IMR-90 (cell line): ENCODE measurements around the gene FRK. TPM values are rescaled to one million over a fixed set of nuclear protein-coding genes. Genes with fewer than 3 reads are reported as not detected.

Source experiments
- ATAC-seq: fragments of 200-7000 bp; cut with Tn5 transposase; 2 replicates; pipeline ENCODE4 v1.9.1; 2020; ENCODE audit warnings: low read depth, mild to moderate bottlenecking, moderate library complexity
- BruUV-seq: library from RNA; stranded (reverse); fragments of 400-500 nt; replicated peaks from 2 replicates; lab custom pipeline; 2021; lab: Mats Ljungman, UMichigan
- CTCF ChIA-PET: fragments of 300-600 bp; formaldehyde crosslinking; extraction: SDS; loops from one replicate; lab custom pipeline; 2021; ENCODE audit warnings: antibody characterized with exemption; lab: Yijun Ruan, JAX
- POLR2A ChIA-PET: fragments of 300-600 bp; sonication (Branson Sonifier 250); formaldehyde crosslinking; loops from one replicate; lab custom pipeline; 2022; ENCODE audit warnings: antibody characterized with exemption; ENCODE audit not compliant: unreplicated experiment; lab: Charles Lee
- DNase-seq: peaks from one replicate; pipeline ENCODE4 v3.0.0; 2013
- H2AFZ ChIP-seq: replicated peaks from 2 replicates; pipeline ENCODE3; 2013; ENCODE audit warnings: low read length, mild to moderate bottlenecking; ENCODE audit not compliant: poor library complexity
- H2AK5ac ChIP-seq: 2 replicates; pipeline ENCODE4 v1.6.1; 2013; ENCODE audit warnings: low read depth, low read length, inconsistent platforms
- H2AK9ac ChIP-seq: replicated peaks from 2 replicates; pipeline ENCODE3; 2013; ENCODE audit warnings: mild to moderate bottlenecking, low read depth, low read length, moderate library complexity; ENCODE audit not compliant: poor library complexity
- H2BK120ac ChIP-seq: 2 replicates; pipeline ENCODE4 v1.6.1; 2013; ENCODE audit warnings: low read depth, low read length, inconsistent platforms
- H2BK15ac ChIP-seq: 3 replicates; pipeline ENCODE4 v1.6.1; 2013; ENCODE audit warnings: low read depth, low read length, inconsistent platforms
- H2BK20ac ChIP-seq: 2 replicates; pipeline ENCODE4 v1.6.1; 2013; ENCODE audit warnings: low read depth, mild to moderate bottlenecking, inconsistent platforms, low read length, moderate library complexity
- H2BK5ac ChIP-seq: 2 replicates; pipeline ENCODE4 v1.6.1; 2013; ENCODE audit warnings: mild to moderate bottlenecking, low read depth, low read length, inconsistent platforms; ENCODE audit not compliant: poor library complexity, severe bottlenecking
- H3K14ac ChIP-seq: replicated peaks from 2 replicates; pipeline ENCODE4 v1.6.1; 2013; ENCODE audit warnings: low read depth, low read length, inconsistent platforms
- H3K18ac ChIP-seq: 2 replicates; pipeline ENCODE4 v1.6.1; 2013; ENCODE audit warnings: low read depth, low read length, control low read depth
- H3K23ac ChIP-seq: 2 replicates; pipeline ENCODE4 v1.6.1; 2013; ENCODE audit warnings: low read depth, low read length, inconsistent platforms
- H3K27ac ChIP-seq: 2 replicates; pipeline ENCODE4 v1.5.1; 2013; ENCODE audit warnings: mild to moderate bottlenecking, control low read depth, low read length; ENCODE audit not compliant: insufficient read depth
- H3K27me3 ChIP-seq: 2 replicates; pipeline ENCODE4 v1.6.1; 2013; ENCODE audit warnings: low read length; ENCODE audit not compliant: control insufficient read depth, insufficient read depth
- H3K36me3 ChIP-seq: 2 replicates; pipeline ENCODE4 v1.6.1; 2013; ENCODE audit warnings: low read length, mixed read lengths; ENCODE audit not compliant: control insufficient read depth, insufficient read depth
- H3K4ac ChIP-seq: 2 replicates; pipeline ENCODE4 v1.6.1; 2013; ENCODE audit warnings: low read depth, low read length, inconsistent platforms
- H3K4me1 ChIP-seq: 2 replicates; pipeline ENCODE4 v1.6.1; 2013; ENCODE audit warnings: low read length, mixed read lengths; ENCODE audit not compliant: control insufficient read depth, insufficient read depth
- H3K4me2 ChIP-seq: 2 replicates; pipeline ENCODE4 v1.6.1; 2013; ENCODE audit warnings: low read depth, mild to moderate bottlenecking, control low read depth, low read length, moderate library complexity
- H3K4me3 ChIP-seq: 2 replicates; pipeline ENCODE4 v1.5.1; 2013; ENCODE audit warnings: low read depth, mild to moderate bottlenecking, control low read depth, low read length, moderate library complexity; ENCODE audit not compliant: insufficient read depth
- H3K56ac ChIP-seq: 2 replicates; pipeline ENCODE4 v1.6.1; 2013; ENCODE audit warnings: low read length, inconsistent platforms; ENCODE audit not compliant: insufficient read depth; ENCODE audit errors: extremely low read depth
- H3K79me1 ChIP-seq, 2 experiments: 2 replicates each; pipeline ENCODE4 v1.6.1; 2013; ENCODE audit warnings: low read length in 2 of 2, inconsistent platforms in 1 of 2, low read depth in 1 of 2
- H3K9ac ChIP-seq: 2 replicates; pipeline ENCODE4 v1.6.1; 2013; ENCODE audit warnings: low read depth, low read length, control low read depth
- H3K9me1 ChIP-seq: 2 replicates; pipeline ENCODE4 v1.6.1; 2013; ENCODE audit warnings: low read length, inconsistent platforms; ENCODE audit not compliant: insufficient read depth
- H3K9me3 ChIP-seq: 2 replicates; pipeline ENCODE4 v1.6.1; 2013; ENCODE audit warnings: low read length; ENCODE audit not compliant: control insufficient read depth, insufficient read depth
- H4K20me1 ChIP-seq: 2 replicates; pipeline ENCODE4 v1.6.1; 2013; ENCODE audit warnings: low read length, inconsistent platforms; ENCODE audit not compliant: insufficient read depth
- H4K5ac ChIP-seq: 2 replicates; pipeline ENCODE4 v1.6.1; 2013; ENCODE audit warnings: mild to moderate bottlenecking, low read depth, low read length, control low read depth
- H4K8ac ChIP-seq, 2 experiments: 2 replicates each; pipeline ENCODE4 v1.6.1; 2013; ENCODE audit warnings: low read depth in 2 of 2, low read length in 2 of 2, control low read depth in 1 of 2, inconsistent platforms in 1 of 2
- H4K91ac ChIP-seq: 2 replicates; pipeline ENCODE4 v1.6.1; 2013; ENCODE audit warnings: low read depth, low read length, inconsistent platforms; ENCODE audit not compliant: insufficient read depth
- CEBPB ChIP-seq: IDR thresholded peaks from 2 replicates; pipeline ENCODE4 v1.6.1; 2012; ENCODE audit warnings: low read depth, low read length, improper control_type of control experiment
- CHD1 ChIP-seq: IDR thresholded peaks from 2 replicates; pipeline ENCODE4 v1.6.1; 2012; ENCODE audit warnings: low read depth, low read length, improper control_type of control experiment
- FOS ChIP-seq: fragments of 150-350 bp; IDR thresholded peaks from 2 replicates; pipeline ENCODE4 v1.6.1; 2016; ENCODE audit warnings: low read depth, low read length
- MAZ ChIP-seq: IDR thresholded peaks from 2 replicates; pipeline ENCODE4 v1.6.1; 2012; ENCODE audit warnings: low read depth, mild to moderate bottlenecking, low read length, improper control_type of control experiment, moderate library complexity, borderline replicate concordance
- MXI1 ChIP-seq: IDR thresholded peaks from 2 replicates; pipeline ENCODE4 v1.6.1; 2012; ENCODE audit warnings: low read depth, mild to moderate bottlenecking, low read length, moderate library complexity, borderline replicate concordance
- NFE2L2 ChIP-seq: fragments of 150-350 bp; IDR thresholded peaks from 2 replicates; pipeline ENCODE4 v1.6.1; 2016; ENCODE audit warnings: low read depth, mild to moderate bottlenecking, low read length
- POLR2A ChIP-seq: IDR thresholded peaks from 2 replicates; pipeline ENCODE4 v1.6.1; 2012; ENCODE audit warnings: mild to moderate bottlenecking, low read depth, low read length
- RAD21 ChIP-seq: IDR thresholded peaks from 2 replicates; pipeline ENCODE4 v1.6.1; 2012; ENCODE audit warnings: low read length, improper control_type of control experiment
- RCOR1 ChIP-seq: IDR thresholded peaks from 2 replicates; pipeline ENCODE4 v1.6.1; 2012; ENCODE audit warnings: mild to moderate bottlenecking, low read length, improper control_type of control experiment; ENCODE audit not compliant: insufficient replicate concordance
- RFX5 ChIP-seq: IDR thresholded peaks from 2 replicates; pipeline ENCODE4 v1.8.0; 2012; ENCODE audit warnings: low read depth, mild to moderate bottlenecking, low read length, moderate library complexity
- SMC3 ChIP-seq: fragments of 150-350 bp; IDR thresholded peaks from 2 replicates; pipeline ENCODE4 v1.6.1; 2016; ENCODE audit warnings: low read depth, mild to moderate bottlenecking, antibody characterized with exemption, low read length, moderate library complexity
- WGBS, 2 experiments: methylation state at CpG; one replicate each; pipeline versions ENCODE4 v1.1.5 to v1.1.7; 2013; ENCODE audit warnings: missing lambda C conversion rate in 2 of 2; ENCODE audit not compliant: insufficient read length in 1 of 2; ENCODE audit errors: extremely low coverage in 2 of 2; 5-methylcytosine and 5-hydroxymethylcytosine counted together
- dilution Hi-C: fragments of 300-500 bp; cut with HindIII; formaldehyde crosslinking; loops from one replicate; pipeline ENCODE4 v1.14.3; 2018; ENCODE audit warnings: low sequenced_read_pairs; ENCODE audit not compliant: unreplicated experiment
- in situ Hi-C: fragments of 300-500 bp; cut with MboI; formaldehyde crosslinking; loops from 3 replicates; pipeline ENCODE4 v1.14.3; 2019; ENCODE audit warnings: low sequenced_read_pairs, inconsistent platforms, mixed read lengths
- intact Hi-C: fragments of 100-400 bp; cut with micrococcal nuclease; formaldehyde crosslinking; loops from 2 replicates; pipeline ENCODE4 v1.10.0; 2022
- polyA plus RNA-seq, 3 experiments: library from polyadenylated mRNA; depleted of rRNA; stranded (reverse); fragments of >200 nt; gene quantifications; 2 replicates each; pipeline ENCODE4 v1.2.3, GENCODE V29; 2012; ENCODE audit warnings: low replicate concordance in 1 of 3
- total RNA-seq: library from RNA; depleted of rRNA; stranded (reverse); fragments of >200 nt; gene quantifications from 2 replicates; pipeline ENCODE4 v1.2.3, GENCODE V29; 2012
- TF ChIP-seq, protein P1 (sequence below): fragments of 150-350 bp; IDR thresholded peaks from 2 replicates; pipeline ENCODE4 v1.6.1; 2016; ENCODE audit warnings: low read depth, mild to moderate bottlenecking, low read length, moderate library complexity, borderline replicate concordance
- TF ChIP-seq, protein P2 (sequence below): conservative IDR thresholded peaks from 2 replicates; pipeline ENCODE4 v1.5.1; 2012; ENCODE audit warnings: mild to moderate bottlenecking, low read depth, low read length, improper control_type of control experiment
- TF ChIP-seq, protein P3 (sequence below): fragments of 150-350 bp; IDR thresholded peaks from 2 replicates; pipeline ENCODE4 v1.6.1; 2017; ENCODE audit warnings: mild to moderate bottlenecking, antibody characterized with exemption, low read length, low read depth

The FRK gene
- total and polyA plus RNA-seq, 2 of the 4 experiments (the other 2 are of a cell fraction) = under 0.01 to 0.02 TPM

DNA sequence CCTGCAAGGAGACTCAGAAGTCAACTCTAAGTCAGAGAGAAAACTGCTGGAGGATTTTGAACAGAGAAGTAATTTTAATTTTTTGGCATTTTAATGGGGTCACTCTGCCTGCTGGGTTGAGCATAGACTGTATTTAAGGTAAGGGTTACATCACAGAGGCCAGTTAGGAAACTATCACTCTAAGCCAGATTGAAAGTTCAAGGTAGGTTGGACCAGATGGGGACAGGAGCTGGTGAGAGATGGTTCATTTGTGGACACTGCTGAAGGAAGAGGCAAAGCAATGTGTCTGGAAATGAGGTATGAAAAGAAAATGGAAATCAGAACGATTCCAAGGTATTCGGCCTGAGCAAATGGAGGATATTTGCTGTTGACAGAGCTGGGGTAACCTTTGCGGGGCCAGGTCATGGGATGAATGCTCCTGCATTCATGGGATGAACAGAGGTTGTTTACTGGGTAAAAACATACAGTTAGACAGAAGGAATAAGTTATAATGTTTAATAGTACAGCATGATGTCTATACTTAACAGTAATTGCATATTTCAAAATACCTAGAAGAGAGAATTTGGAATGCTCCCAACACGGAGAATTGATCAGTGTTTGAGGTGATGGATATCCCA is 26.9 kb downstream of the FRK start:
- peak overlapping the region; percentile 17 for H4K91ac ChIP-seq
- peak overlapping the region; percentile 62 for H3K4ac ChIP-seq
- H2BK20ac ChIP-seq = peak overlapping the region; percentile 68; the same call in 1 of the 2 replicates
- ChIA-PET POLR2A (no interaction called here), CTCF (no interaction called here)
- H3K27me3 ChIP-seq = no peaks in the 10 kb centered on the region
- H3K23ac ChIP-seq = peak overlapping the region; percentile 51; the same call in 1 of the 2 replicates
- no peak overlapping the region for H3K56ac ChIP-seq
- no peaks in the 10 kb centered on the region for H3K9me3 ChIP-seq
- DNase-seq (no peak), ATAC-seq (no peak)
- H3K4me1 ChIP-seq = peaks cover 3% of the 10 kb centered on the region
- peak overlapping the region; percentile 86 for H2BK120ac ChIP-seq
- peak overlapping the region; percentile 13; the same call in 1 of the 3 replicates for H2BK15ac ChIP-seq
- H3K9ac ChIP-seq = no peak overlapping the region
- H2AK5ac ChIP-seq = no peak overlapping the region; the same call in 1 of the 2 replicates
- H2AK9ac ChIP-seq = no peak overlapping the region
- H3K18ac ChIP-seq = peak overlapping the region; percentile 85
- peak overlapping the region; percentile 64 for H2AFZ ChIP-seq
- H3K27ac ChIP-seq = peak overlapping the region; percentile 52; the same call in 1 of the 2 replicates
- TF ChIP-seq, protein P1, sequence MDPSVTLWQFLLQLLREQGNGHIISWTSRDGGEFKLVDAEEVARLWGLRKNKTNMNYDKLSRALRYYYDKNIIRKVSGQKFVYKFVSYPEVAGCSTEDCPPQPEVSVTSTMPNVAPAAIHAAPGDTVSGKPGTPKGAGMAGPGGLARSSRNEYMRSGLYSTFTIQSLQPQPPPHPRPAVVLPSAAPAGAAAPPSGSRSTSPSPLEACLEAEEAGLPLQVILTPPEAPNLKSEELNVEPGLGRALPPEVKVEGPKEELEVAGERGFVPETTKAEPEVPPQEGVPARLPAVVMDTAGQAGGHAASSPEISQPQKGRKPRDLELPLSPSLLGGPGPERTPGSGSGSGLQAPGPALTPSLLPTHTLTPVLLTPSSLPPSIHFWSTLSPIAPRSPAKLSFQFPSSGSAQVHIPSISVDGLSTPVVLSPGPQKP = no peak
- TF ChIP-seq RFX5 = no peak
- TF ChIP-seq, protein P2, sequence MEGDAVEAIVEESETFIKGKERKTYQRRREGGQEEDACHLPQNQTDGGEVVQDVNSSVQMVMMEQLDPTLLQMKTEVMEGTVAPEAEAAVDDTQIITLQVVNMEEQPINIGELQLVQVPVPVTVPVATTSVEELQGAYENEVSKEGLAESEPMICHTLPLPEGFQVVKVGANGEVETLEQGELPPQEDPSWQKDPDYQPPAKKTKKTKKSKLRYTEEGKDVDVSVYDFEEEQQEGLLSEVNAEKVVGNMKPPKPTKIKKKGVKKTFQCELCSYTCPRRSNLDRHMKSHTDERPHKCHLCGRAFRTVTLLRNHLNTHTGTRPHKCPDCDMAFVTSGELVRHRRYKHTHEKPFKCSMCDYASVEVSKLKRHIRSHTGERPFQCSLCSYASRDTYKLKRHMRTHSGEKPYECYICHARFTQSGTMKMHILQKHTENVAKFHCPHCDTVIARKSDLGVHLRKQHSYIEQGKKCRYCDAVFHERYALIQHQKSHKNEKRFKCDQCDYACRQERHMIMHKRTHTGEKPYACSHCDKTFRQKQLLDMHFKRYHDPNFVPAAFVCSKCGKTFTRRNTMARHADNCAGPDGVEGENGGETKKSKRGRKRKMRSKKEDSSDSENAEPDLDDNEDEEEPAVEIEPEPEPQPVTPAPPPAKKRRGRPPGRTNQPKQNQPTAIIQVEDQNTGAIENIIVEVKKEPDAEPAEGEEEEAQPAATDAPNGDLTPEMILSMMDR = no peak
- no peak for TF ChIP-seq CHD1
- TF ChIP-seq CEBPB = no peak
- no peak for TF ChIP-seq POLR2A
- no peak for TF ChIP-seq SMC3
- TF ChIP-seq MXI1 = no peak
- TF ChIP-seq, protein P3, sequence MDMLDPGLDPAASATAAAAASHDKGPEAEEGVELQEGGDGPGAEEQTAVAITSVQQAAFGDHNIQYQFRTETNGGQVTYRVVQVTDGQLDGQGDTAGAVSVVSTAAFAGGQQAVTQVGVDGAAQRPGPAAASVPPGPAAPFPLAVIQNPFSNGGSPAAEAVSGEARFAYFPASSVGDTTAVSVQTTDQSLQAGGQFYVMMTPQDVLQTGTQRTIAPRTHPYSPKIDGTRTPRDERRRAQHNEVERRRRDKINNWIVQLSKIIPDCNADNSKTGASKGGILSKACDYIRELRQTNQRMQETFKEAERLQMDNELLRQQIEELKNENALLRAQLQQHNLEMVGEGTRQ = no peak
- TF ChIP-seq RCOR1 = no peak
- TF ChIP-seq NFE2L2 = no peak
- TF ChIP-seq MAZ = no peak
- TF ChIP-seq RAD21 = no peak
- no peak for TF ChIP-seq FOS
- no peaks in the 10 kb centered on the region for H3K36me3 ChIP-seq
- H3K9me1 ChIP-seq = no peaks in the 10 kb centered on the region
- peak overlapping the region; percentile 15 to 67; a peak in 3 of 4 replicates for H4K8ac ChIP-seq
- in situ Hi-C loops (no loop called here), dilution Hi-C loops (no loop called here), intact Hi-C loops (no loop called here)
- H2BK5ac ChIP-seq = peak overlapping the region; percentile 40
- no TSS peak for BruUV-seq
- H3K4me2 ChIP-seq = no peak overlapping the region
- no peak overlapping the region for H3K4me3 ChIP-seq
- WGBS, 2 experiments = 50% methylated on average over 2 of the region's 4 CpGs; no CpG with 5 or more reads in 1 of the 2 experiments
- H4K20me1 ChIP-seq = no peaks in the 10 kb centered on the region
- H3K79me1 ChIP-seq = no peaks in the 10 kb centered on the region
- H4K5ac ChIP-seq = peak overlapping the region; percentile 98
- H3K14ac ChIP-seq = peak overlapping the region; percentile 4; the same call in 1 of the 2 replicates
